Caco-2 (cell line): ENCODE data around the gene RHOH. TPM values are rescaled to one million over a fixed set of nuclear protein-coding genes. Genes with fewer than 3 reads are reported as not detected.

Experiments used
- BruUV-seq: library from RNA; stranded (reverse); fragments of 400-500 nt; replicated peaks from 2 replicates; lab custom pipeline; 2021; lab: Mats Ljungman, UMichigan
- CTCF ChIA-PET: fragments of 300-600 bp; sonication (Branson Sonifier 250); formaldehyde crosslinking; loops from one replicate; lab custom pipeline; 2022; ENCODE audit warnings: antibody characterized with exemption; lab: Charles Lee
- POLR2A ChIA-PET: fragments of 300-600 bp; sonication (Branson Sonifier 250); formaldehyde crosslinking; loops from one replicate; lab custom pipeline; 2022; ENCODE audit warnings: antibody characterized with exemption; lab: Charles Lee
- DNase-seq, 2 experiments: peaks; one replicate each; pipeline versions ENCODE4 v3.0.0 to v3.0.0-alpha.2; 2020 to 2022
- H3K27me3 ChIP-seq: replicated peaks from 2 replicates; pipeline ENCODE4 v1.6.0; 2011; ENCODE audit warnings: low read length; ENCODE audit not compliant: control insufficient read depth, insufficient read depth
- H3K36me3 ChIP-seq: 2 replicates; pipeline ENCODE4 v1.5.1; 2011; ENCODE audit warnings: low read length; ENCODE audit not compliant: control insufficient read depth, insufficient read depth
- H3K4me1 ChIP-seq: fragments of 250-450 bp; sonication (Bioruptor Pico); 2 replicates; pipeline ENCODE4 v1.5.1; 2020; ENCODE audit warnings: mild to moderate bottlenecking
- H3K4me3 ChIP-seq: 2 replicates; pipeline ENCODE4 v1.5.1; 2011; ENCODE audit warnings: low read depth, mild to moderate bottlenecking, control low read depth, low read length
- H3K9me3 ChIP-seq: fragments of 250-450 bp; sonication (Bioruptor Pico); 2 replicates; pipeline ENCODE4 v1.5.1; 2020; ENCODE audit warnings: mild to moderate bottlenecking, moderate library complexity
- H3K27ac Mint-ChIP-seq: one replicate; pipeline ENCODE4 v1.8.0; 2022; ENCODE audit warnings: mixed read lengths; ENCODE audit not compliant: unreplicated experiment
- H3K27me3 Mint-ChIP-seq: one replicate; pipeline ENCODE4 v1.8.0; 2022; ENCODE audit warnings: mixed read lengths; ENCODE audit not compliant: insufficient read depth, unreplicated experiment
- H3K36me3 Mint-ChIP-seq: one replicate; pipeline ENCODE4 v1.8.0; 2022; ENCODE audit warnings: mild to moderate bottlenecking, mixed read lengths; ENCODE audit not compliant: insufficient read depth, unreplicated experiment
- H3K4me1 Mint-ChIP-seq: one replicate; pipeline ENCODE4 v1.8.0; 2022; ENCODE audit warnings: low read depth, mixed read lengths; ENCODE audit not compliant: unreplicated experiment
- H3K4me3 Mint-ChIP-seq: one replicate; pipeline ENCODE4 v1.8.0; 2022; ENCODE audit warnings: mild to moderate bottlenecking, moderate library complexity, mixed read lengths; ENCODE audit not compliant: unreplicated experiment
- H3K9me3 Mint-ChIP-seq: one replicate; pipeline ENCODE4 v1.8.0; 2022; ENCODE audit warnings: mixed read lengths; ENCODE audit not compliant: unreplicated experiment
- CTCF ChIP-seq, 2 experiments: fragments of 200-600 bp in 1 of 2; IDR thresholded peaks; 1 replicate in 1 of 2; 2 replicates in 1 of 2; pipeline versions ENCODE4 v1.5.1 to v1.8.0; 2011 to 2022; ENCODE audit warnings: antibody characterized with exemption in 1 of 2, control low read depth in 1 of 2, inconsistent platforms in 1 of 2, low read depth in 1 of 2, low read length in 1 of 2, mild to moderate bottlenecking in 1 of 2, moderate library complexity in 1 of 2; ENCODE audit not compliant: insufficient read depth in 1 of 2, severe bottlenecking in 1 of 2, unreplicated experiment in 1 of 2
- intact Hi-C: fragments of 100-400 bp; cut with micrococcal nuclease; formaldehyde crosslinking; loops from one replicate; pipeline ENCODE4 v1.10.0; 2022; ENCODE audit not compliant: unreplicated experiment
- total RNA-seq: library from RNA; stranded (reverse); gene quantifications from 2 replicates; pipeline ENCODE4 v1.2.3, GENCODE V29; 2022

The RHOH gene
- total RNA-seq, 1 experiment from 2014 or later, result not detected

- DNase-seq, result no peak
- no peaks in the 10 kb centered on the region for H3K9me3 ChIP-seq
- H3K36me3 ChIP-seq, result no peaks in the 10 kb centered on the region
- no peaks in the 10 kb centered on the region for H3K4me1 ChIP-seq
- H3K27me3 ChIP-seq, result no peaks in the 10 kb centered on the region; the same call in 1 of the 2 replicates
- intact Hi-C loops, result no loop called here
- H3K9me3 Mint-ChIP-seq, result no peaks in the 10 kb centered on the region
- BruUV-seq, result no TSS peak
- ChIA-PET POLR2A (no interaction called here), CTCF (no interaction called here)
- no peak overlapping the region for H3K27ac Mint-ChIP-seq
- no peaks in the 10 kb centered on the region for H3K36me3 Mint-ChIP-seq
- no peak for TF ChIP-seq CTCF (IDR thresholded peaks at IDR 0.05; ENCODE audit: insufficient read depth in 1 of 2, low read depth in 1 of 2, low read length in 1 of 2, severe bottlenecking in 1 of 2, unreplicated experiment in 1 of 2)
- H3K4me3 Mint-ChIP-seq, result no peak overlapping the region
- peaks cover 5% of the 10 kb centered on the region for H3K4me1 Mint-ChIP-seq
- no peak overlapping the region for H3K4me3 ChIP-seq
- no peaks in the 10 kb centered on the region for H3K27me3 Mint-ChIP-seq
These were observed 20.2 kb upstream of the RHOH start for GRCh38 chr4:40176602-40177001.

- no peaks in the 10 kb centered on the region for H3K36me3 Mint-ChIP-seq
- DNase-seq, result no peak
- no TSS peak for BruUV-seq
- TF ChIP-seq CTCF (IDR thresholded peaks at IDR 0.05; ENCODE audit: insufficient read depth in 1 of 2, low read depth in 1 of 2, low read length in 1 of 2, severe bottlenecking in 1 of 2, unreplicated experiment in 1 of 2), result no peak
- no peaks in the 10 kb centered on the region for H3K4me1 ChIP-seq
- H3K4me1 Mint-ChIP-seq, result peaks cover 5% of the 10 kb centered on the region
- intact Hi-C loops, result no loop called here
- no peak overlapping the region for H3K4me3 ChIP-seq
- no peaks in the 10 kb centered on the region for H3K9me3 Mint-ChIP-seq
- no peak overlapping the region for H3K27ac Mint-ChIP-seq
- ChIA-PET POLR2A (no interaction called here), CTCF (no interaction called here)
- no peaks in the 10 kb centered on the region for H3K36me3 ChIP-seq
- no peaks in the 10 kb centered on the region for H3K9me3 ChIP-seq
- no peaks in the 10 kb centered on the region; the same call in 1 of the 2 replicates for H3K27me3 ChIP-seq
- no peaks in the 10 kb centered on the region for H3K27me3 Mint-ChIP-seq
- no peak overlapping the region for H3K4me3 Mint-ChIP-seq
These were observed 19.2 kb upstream of the RHOH start for GRCh38 chr4:40177591-40177990.

GRCh38 chr4:40178672-40179071 is 18.2 kb upstream of the RHOH start:
- intact Hi-C loops, result no loop called here
- CTCF ChIA-PET, result no interaction called here
- no peak overlapping the region for H3K27ac Mint-ChIP-seq
- no peaks in the 10 kb centered on the region for H3K4me1 ChIP-seq
- POLR2A ChIA-PET, result no interaction called here
- H3K4me3 ChIP-seq, result no peak overlapping the region
- no peaks in the 10 kb centered on the region for H3K36me3 Mint-ChIP-seq
- no peaks in the 10 kb centered on the region for H3K27me3 Mint-ChIP-seq
- H3K36me3 ChIP-seq, result no peaks in the 10 kb centered on the region
- no TSS peak for BruUV-seq
- TF ChIP-seq CTCF (IDR thresholded peaks at IDR 0.05; ENCODE audit: insufficient read depth in 1 of 2, low read depth in 1 of 2, low read length in 1 of 2, severe bottlenecking in 1 of 2, unreplicated experiment in 1 of 2), result no peak
- H3K4me3 Mint-ChIP-seq, result no peak overlapping the region
- no peaks in the 10 kb centered on the region for H3K9me3 Mint-ChIP-seq
- H3K4me1 Mint-ChIP-seq, result no peaks in the 10 kb centered on the region
- DNase-seq, result no peak
- no peaks in the 10 kb centered on the region; the same call in 1 of the 2 replicates for H3K27me3 ChIP-seq
- no peaks in the 10 kb centered on the region for H3K9me3 ChIP-seq
